K562 (cell line): ENCODE measurements around the gene PRMT5. TPM values are rescaled to one million over a fixed set of nuclear protein-coding genes. Genes with fewer than 3 reads are reported as not detected.

Experiments used
- ARHGAP35 ChIP-seq: fragments of 450-650 bp; IDR thresholded peaks from 2 replicates; pipeline ENCODE4 v1.6.1; 2018; ENCODE audit not compliant: partially characterized antibody
- E4F1 ChIP-seq: fragments of 250-450 bp; sonication (Bioruptor Pico); IDR thresholded peaks from 2 replicates; pipeline ENCODE4 v1.5.0; 2021; ENCODE audit warnings: mild to moderate bottlenecking, borderline replicate concordance
- EP400 ChIP-seq: fragments of 450-650 bp; IDR thresholded peaks from 2 replicates; pipeline ENCODE4 v1.6.1; 2017; ENCODE audit warnings: antibody characterized with exemption, mild to moderate bottlenecking, moderate library complexity
- PHF21A ChIP-seq: fragments of 450-650 bp; IDR thresholded peaks from 2 replicates; pipeline ENCODE4 v1.6.1; 2017; ENCODE audit warnings: low read depth, borderline replicate concordance
- SETDB1 ChIP-seq: IDR thresholded peaks from one replicate; pipeline ENCODE4 v1.6.1; 2012; ENCODE audit warnings: low read length, control low read depth, inconsistent platforms
- SMAD2 ChIP-seq: fragments of 150-350 bp; IDR thresholded peaks from 2 replicates; pipeline ENCODE4 v1.6.1; 2014; ENCODE audit warnings: low read depth, mild to moderate bottlenecking, low read length
- TEAD2 ChIP-seq: fragments of 450-650 bp; IDR thresholded peaks from 2 replicates; pipeline ENCODE4 v1.6.1; 2016; ENCODE audit warnings: missing genetic modification characterization, control low read depth, missing compliant biosample characterization
- ZFPM2 ChIP-seq: fragments of 250-450 bp; sonication (Bioruptor Pico); IDR thresholded peaks from 2 replicates; pipeline ENCODE4 v1.5.1; 2022; ENCODE audit warnings: mild to moderate bottlenecking
- ZNF232 ChIP-seq: sonication (generic); formaldehyde crosslinking; IDR thresholded peaks from 2 replicates; pipeline ENCODE4 v1.8.0; 2022; ENCODE audit warnings: mild to moderate bottlenecking, missing genetic modification reagents
- polyA plus RNA-seq, 8 experiments: library from polyadenylated mRNA; depleted of rRNA in 4 of 8; stranded (reverse) in 5 of 8; unstranded in 3 of 8; fragments of >200 nt; fragmentation: Nextera tagmentation in 2 of 8; fragmentation: Illumina TruSeq in 1 of 8; extraction: Ambion mirVana in 2 of 8; extraction: Trizol in 1 of 8; gene quantifications; 2 replicates each; pipeline versions ENCODE4 v1.2.1 to v1.2.3, GENCODE V29; 2011 to 2014; ENCODE audit warnings: inconsistent platforms in 1 of 8, missing spikeins in 1 of 8
- total RNA-seq, 7 experiments: library from RNA; depleted of rRNA in 6 of 7; stranded (reverse); fragments of >200 nt in 6 of 7; fragmentation: Illumina TruSeq in 2 of 7; extraction: Trizol in 2 of 7; gene quantifications; 2 replicates each; pipeline versions ENCODE4 v1.2.1 to v1.2.3, GENCODE V29; 2011 to 2021; ENCODE audit warnings: low replicate concordance in 1 of 7

The PRMT5 gene
- total and polyA plus RNA-seq, 9 of the 15 experiments (the other 6 are each of a cell fraction or from before 2014, with no cell fraction given) = 114 to 552 (median 222) TPM

DNA sequence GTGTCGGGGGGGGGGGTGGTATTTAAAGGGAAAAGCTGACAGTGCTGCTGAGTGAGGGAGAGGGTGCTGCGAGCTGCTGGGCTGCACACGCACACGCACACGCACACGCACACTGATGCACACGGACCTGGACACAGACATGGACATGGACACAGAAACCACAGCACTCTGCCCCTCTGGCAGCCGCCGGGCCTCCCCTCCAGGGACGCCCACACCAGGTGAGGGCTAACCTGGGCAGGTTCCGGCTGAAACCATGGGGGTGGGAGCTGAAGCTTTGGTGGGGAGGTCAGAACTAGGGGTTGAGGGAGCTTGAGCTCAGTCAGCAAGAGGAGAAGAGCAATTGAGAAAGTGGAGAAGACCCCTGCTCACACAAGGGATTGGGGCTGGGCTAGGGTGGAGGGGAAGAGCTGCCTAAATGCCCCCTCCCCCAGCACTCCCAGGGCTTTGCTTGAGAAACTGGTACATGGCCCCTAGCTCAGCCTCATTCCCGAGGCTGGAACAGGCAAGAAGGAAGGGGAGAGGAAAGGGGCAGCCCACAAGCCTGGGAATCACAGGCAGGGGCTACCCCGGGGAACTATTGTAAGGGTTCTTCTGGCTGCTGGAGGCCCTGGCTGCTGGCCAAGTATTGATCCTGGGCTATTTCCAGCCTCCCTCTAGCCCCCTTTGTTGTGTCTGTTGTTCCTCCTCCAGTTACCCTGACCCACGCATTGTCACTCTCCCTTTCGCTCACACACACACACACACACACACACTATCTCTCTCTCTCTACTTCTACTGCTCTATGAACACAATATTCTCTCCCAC lies 45.8 kb downstream of the PRMT5 start, which contains the start of gene REM2 (continued):
- no peak for TF ChIP-seq TEAD2 (tag)
- TF ChIP-seq PHF21A = no peak
- TF ChIP-seq ZFPM2 (CRISPR knock-in tag) = no peak
- no peak for TF ChIP-seq ZNF232 (CRISPR knock-in tag)
- no peak for TF ChIP-seq ARHGAP35
- no peak for TF ChIP-seq SMAD2
- no peak for TF ChIP-seq SETDB1
- TF ChIP-seq E4F1 (CRISPR knock-in tag) = no peak
- TF ChIP-seq EP400 = no peak
